Gastrocnemius medialis (tissue), 4 donors: ENCODE measurements around the gene R3HDM2. TPM values are rescaled to one million over a fixed set of nuclear protein-coding genes. Genes with fewer than 3 reads are reported as not detected.

Source experiments
- ATAC-seq, 2 donors: fragments of 150-250 bp; one replicate each; pipeline ENCODE4 v1.9.1; 2016
- DNase-seq, 2 donors: peaks; one replicate each; pipeline ENCODE4 v3.0.0-alpha.2; 2019
- H3K27ac ChIP-seq, 4 donors: fragments of 200-600 bp; sonication (generic); 1 replicate in 1 of 4; 2 replicates in 3 of 4; pipeline ENCODE4 v1.5.1; 2016 to 2018; ENCODE audit warnings: mild to moderate bottlenecking in 2 of 4, moderate library complexity in 1 of 4
- H3K27me3 ChIP-seq, 3 donors: fragments of 200-600 bp; sonication (generic) in 2 of 3; 1 replicate in 1 of 3; 2 replicates in 2 of 3; pipeline versions ENCODE4 v1.5.1 to v1.6.0; 2016 to 2019; ENCODE audit warnings: mild to moderate bottlenecking in 1 of 3, moderate library complexity in 1 of 3
- H3K36me3 ChIP-seq, 2 donors: fragments of 200-600 bp; sonication (generic) in 1 of 2; one replicate each; pipeline ENCODE4 v1.5.1; 2017 to 2018
- H3K4me1 ChIP-seq, 2 donors: fragments of 200-600 bp; sonication (generic) in 1 of 2; one replicate each; pipeline ENCODE4 v1.5.1; 2016 to 2017; ENCODE audit warnings: mild to moderate bottlenecking in 2 of 2
- H3K4me3 ChIP-seq, 4 donors: fragments of 200-600 bp; sonication (generic) in 3 of 4; 1 replicate in 1 of 4; 2 replicates in 3 of 4; pipeline ENCODE4 v1.5.1; 2016 to 2019; ENCODE audit warnings: mild to moderate bottlenecking in 2 of 4
- H3K9me3 ChIP-seq, 3 donors: fragments of 200-600 bp; sonication (generic) in 2 of 3; 1 replicate in 1 of 3; 2 replicates in 2 of 3; pipeline ENCODE4 v1.5.1; 2016 to 2019
- CTCF ChIP-seq, 5 experiments: fragments of 450-650 bp in 3 of 5; fragments of 200-600 bp in 2 of 5; sonication (generic) in 2 of 5; IDR thresholded peaks in 4 of 5; conservative IDR thresholded peaks in 1 of 5; 1 replicate in 4 of 5; 2 replicates in 1 of 5; pipeline ENCODE4 v1.5.1; 2016 to 2019; ENCODE audit warnings: antibody characterized with exemption in 5 of 5, mild to moderate bottlenecking in 3 of 5, moderate library complexity in 3 of 5
- POLR2A ChIP-seq, 2 donors: fragments of 450-650 bp; IDR thresholded peaks; one replicate each; pipeline ENCODE4 v1.6.1; 2017; ENCODE audit warnings: antibody characterized with exemption in 2 of 2, mild to moderate bottlenecking in 2 of 2, moderate library complexity in 2 of 2
- in situ Hi-C, 4 donors: fragments of 200-750 bp; cut with MboI; loops; one replicate each; pipeline versions ENCODE4 v1.15.0 to v1.8.0; 2017; ENCODE audit warnings: low sequenced_read_pairs in 4 of 4
- intact Hi-C: fragments of 100-400 bp; cut with DNase I; formaldehyde crosslinking; loops from one replicate; pipeline ENCODE4 v1.15.1; 2023; ENCODE audit warnings: low total_unique reads
- total RNA-seq, 4 donors: library from RNA; depleted of rRNA; stranded (reverse); fragments of >200 nt; gene quantifications; one replicate each; pipeline versions ENCODE4 v1.1.0 to v1.2.3, GENCODE V29; 2016

R3HDM2 gene
- total RNA-seq, 4 donors from 2014 or later = 24.1 to 27.1 (median 25.6) TPM

GRCh38 chr12:57216921-57217879 lies 213.6 kb downstream of the R3HDM2 start:
- Histone ChIP-seq H3K4me3 (peak overlapping the region; percentile 51 to 68 (median 54)), H3K4me1 (peaks cover 6 to 23% of the 10 kb centered on the region in 2 donors), H3K36me3 (no peaks in the 10 kb centered on the region), H3K27ac (no peak overlapping the region), H3K27me3 (peaks cover 64 to 75% (median 69%) of the 10 kb centered on the region in 3 donors), H3K9me3 (no peaks in the 10 kb centered on the region)
- no peak for ATAC-seq
- no peak for DNase-seq
- intact Hi-C loops (no loop called here), in situ Hi-C loops (no loop called here)
- no peak for TF ChIP-seq CTCF (IDR thresholded peaks at IDR 0.05 in 4 of 5, conservative IDR thresholded peaks at IDR 0.05 in 1 of 5)
- TF ChIP-seq POLR2A (IDR thresholded peaks at IDR 0.05) = no peak

GRCh38 chr12:57216014-57216911 lies 214.6 kb downstream of the R3HDM2 start, which contains the start of gene NXPH4:
Gene NXPH4 (plus strand): TSS chr12:57216794. CDS start chr12:57216970, 176 bp downstream.
- intact Hi-C loops = no loop called here
- no peaks in the 10 kb centered on the region for H3K9me3 ChIP-seq
- no peaks in the 10 kb centered on the region for H3K36me3 ChIP-seq
- H3K27me3 ChIP-seq = peaks cover 55 to 66% (median 60%) of the 10 kb centered on the region in 3 donors
- in situ Hi-C loops = no loop called here
- DNase-seq = no peak
- H3K4me3 ChIP-seq = peak within 1 kb of the TSS; percentile 51 to 68 (median 54)
- H3K4me1 ChIP-seq = peaks cover 6 to 23% of the 10 kb centered on the region in 2 donors
- no peak for TF ChIP-seq CTCF (IDR thresholded peaks at IDR 0.05 in 4 of 5, conservative IDR thresholded peaks at IDR 0.05 in 1 of 5)
- TF ChIP-seq POLR2A (IDR thresholded peaks at IDR 0.05) = no peak
- H3K27ac ChIP-seq = no peak within 1 kb of the TSS
- no peak for ATAC-seq

- Histone ChIP-seq H3K4me3 (no peak overlapping the region), H3K36me3 (no peaks in the 10 kb centered on the region), H3K27ac (no peak overlapping the region), H3K9me3 (no peaks in the 10 kb centered on the region), H3K4me1 (peaks cover 6 to 23% of the 10 kb centered on the region in 2 donors), H3K27me3 (peaks cover 48 to 60% (median 53%) of the 10 kb centered on the region in 3 donors)
- TF ChIP-seq CTCF (IDR thresholded peaks at IDR 0.05 in 4 of 5, conservative IDR thresholded peaks at IDR 0.05 in 1 of 5) (no peak), POLR2A (IDR thresholded peaks at IDR 0.05) (no peak)
- DNase-seq = no peak
- intact Hi-C loops (no loop called here), in situ Hi-C loops (no loop called here)
- ATAC-seq = no peak
Measured at GRCh38 chr12:57215668-57216013, 215.2 kb downstream of the R3HDM2 start.

- intact Hi-C loops = no loop called here
- peaks cover 6 to 23% of the 10 kb centered on the region in 2 donors for H3K4me1 ChIP-seq
Measured at GRCh38 chr12:57215065-57215464, 215.8 kb downstream of the R3HDM2 start.

More at GRCh38 chr12:57215065-57215464, 215.8 kb downstream of the R3HDM2 start:
- ATAC-seq (no peak), DNase-seq (no peak)
- Histone ChIP-seq H3K9me3 (no peaks in the 10 kb centered on the region), H3K27ac (no peak overlapping the region), H3K36me3 (no peaks in the 10 kb centered on the region), H3K4me3 (no peak overlapping the region), H3K27me3 (peaks cover 46 to 54% (median 49%) of the 10 kb centered on the region in 3 donors)
- TF ChIP-seq POLR2A (IDR thresholded peaks at IDR 0.05) (no peak), CTCF (IDR thresholded peaks at IDR 0.05 in 4 of 5, conservative IDR thresholded peaks at IDR 0.05 in 1 of 5) (no peak)
- in situ Hi-C loops = no loop called here
